Measurements from ENCODE around the gene ACBD6.
A peak's percentile ranks its signal among the peaks of the same experiment; 100 is the strongest.

GRCh38 chr1:180365039-180365438 lies 137.3 kb downstream of the ACBD6 start:
- peak; percentile 17 to 31 for TF ChIP-seq CTCF (conservative IDR thresholded peaks at IDR 0.05 in 1 of 2, IDR thresholded peaks at IDR 0.05 in 1 of 2; ENCODE audit: extremely low read depth in 1 of 2, insufficient read depth in 1 of 2, low read depth in 1 of 2, low read length in 2 of 2)
- TF ChIP-seq EZH2 (IDR thresholded peaks at IDR 0.05; ENCODE audit: borderline replicate concordance, low read length), result no peak

Measured in mammary epithelial cell (primary cell).